ENCODE measurements around the gene BNIP1. TPM values are rescaled to one million over a fixed set of nuclear protein-coding genes. Genes with fewer than 3 reads are reported as not detected.

The BNIP1 gene
- total and polyA plus RNA-seq, 2 donors (not counting 3 experiments of a cell fraction or from before 2014, with no cell fraction given) = 19.7 to 22.6 TPM

DNA sequence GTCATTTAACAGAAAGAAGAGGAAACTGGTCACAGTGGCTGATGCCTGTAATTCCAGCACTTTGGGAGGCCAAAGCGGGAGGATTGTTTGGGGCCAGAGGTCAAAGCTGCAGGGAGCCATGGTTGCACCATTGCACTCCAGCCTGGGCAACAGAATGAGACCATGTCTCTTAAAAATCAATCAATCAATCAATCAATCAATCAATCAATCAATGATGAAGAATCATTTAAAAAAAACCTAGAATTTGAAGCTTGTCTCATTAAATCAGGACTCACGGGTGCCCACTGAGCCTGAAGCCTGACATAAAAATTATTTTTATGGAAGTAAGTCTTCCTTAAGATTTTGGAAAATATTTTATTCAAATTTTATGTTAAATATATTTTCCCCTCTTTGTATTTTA lies 43.9 kb downstream of the BNIP1 start:
- no peak for FAIRE-seq

More for the DNA sequence above, 43.9 kb downstream of the BNIP1 start:
- H3K36me3 ChIP-seq (ENCODE audit: control insufficient read depth in 2 of 2, extremely low read depth in 1 of 2, insufficient read depth in 2 of 2, low read length in 2 of 2) = no peaks in the 10 kb centered on the region
- ChIA-PET CTCF (no interaction called here), POLR2A (no interaction called here)
- no peaks in the 10 kb centered on the region for H3K9me3 ChIP-seq (replicated peaks; ENCODE audit: control insufficient read depth, insufficient read depth, low read length)
- intact Hi-C loops (cut with micrococcal nuclease) (no loop called here), dilution Hi-C loops (cut with MboI; ENCODE audit: extremely low pct_ligation_motif_present, low sequenced_read_pairs) (no loop called here)
- no peaks in the 10 kb centered on the region for H3K27me3 ChIP-seq (ENCODE audit: control insufficient read depth in 2 of 2, insufficient read depth in 2 of 2, low read length in 2 of 2)
- no peak overlapping the region for H3K27ac ChIP-seq (ENCODE audit: insufficient read depth, low read depth, low read length)
- no peak overlapping the region for H3K4me3 ChIP-seq (replicated peaks in 1 of 3; ENCODE audit: insufficient read depth in 1 of 3, low read depth in 1 of 3, low read length in 3 of 3)
- BruUV-seq (replicated peaks) = no TSS peak
- H4K20me1 ChIP-seq (replicated peaks; ENCODE audit: control insufficient read depth, extremely low read depth, insufficient read depth, low read length) = no peaks in the 10 kb centered on the region
- H3K9me1 ChIP-seq (replicated peaks; ENCODE audit: control insufficient read depth, extremely low read depth, insufficient read depth, low read length) = no peaks in the 10 kb centered on the region
- H2AFZ ChIP-seq (ENCODE audit: low read depth, low read length) = no peak overlapping the region
- H3K4me2 ChIP-seq (ENCODE audit: insufficient read depth, low read length) = no peak overlapping the region
- no peaks in the 10 kb centered on the region for H3K79me2 ChIP-seq (ENCODE audit: control insufficient read depth, insufficient read depth, low read length)
- DNase-seq (ENCODE audit: low read depth, low spot score) = no peak
- TF ChIP-seq POLR2A (IDR thresholded peaks at IDR 0.05; ENCODE audit: low read depth, low read length) (no peak), FOS (IDR thresholded peaks at IDR 0.05; ENCODE audit: borderline replicate concordance, insufficient read depth, low read length) (no peak), EZH2 (IDR thresholded peaks at IDR 0.05; ENCODE audit: borderline replicate concordance, low read depth, low read length, severe bottlenecking) (no peak), POLR2AphosphoS5 (IDR thresholded peaks at IDR 0.05; ENCODE audit: insufficient read depth, low read depth, low read length) (no peak), GATA2 (IDR thresholded peaks at IDR 0.05; ENCODE audit: insufficient read depth, insufficient read length, low read depth, low read length) (no peak), MYC (IDR thresholded peaks at IDR 0.05; ENCODE audit: low read depth, low read length) (no peak), JUN (IDR thresholded peaks at IDR 0.05; ENCODE audit: borderline replicate concordance, insufficient read depth, insufficient read length, low read depth) (no peak)
- TF ChIP-seq, protein P1, sequence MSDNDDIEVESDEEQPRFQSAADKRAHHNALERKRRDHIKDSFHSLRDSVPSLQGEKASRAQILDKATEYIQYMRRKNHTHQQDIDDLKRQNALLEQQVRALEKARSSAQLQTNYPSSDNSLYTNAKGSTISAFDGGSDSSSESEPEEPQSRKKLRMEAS (IDR thresholded peaks at IDR 0.05; ENCODE audit: insufficient read depth, insufficient read length) = no peak
- TF ChIP-seq, protein P2, sequence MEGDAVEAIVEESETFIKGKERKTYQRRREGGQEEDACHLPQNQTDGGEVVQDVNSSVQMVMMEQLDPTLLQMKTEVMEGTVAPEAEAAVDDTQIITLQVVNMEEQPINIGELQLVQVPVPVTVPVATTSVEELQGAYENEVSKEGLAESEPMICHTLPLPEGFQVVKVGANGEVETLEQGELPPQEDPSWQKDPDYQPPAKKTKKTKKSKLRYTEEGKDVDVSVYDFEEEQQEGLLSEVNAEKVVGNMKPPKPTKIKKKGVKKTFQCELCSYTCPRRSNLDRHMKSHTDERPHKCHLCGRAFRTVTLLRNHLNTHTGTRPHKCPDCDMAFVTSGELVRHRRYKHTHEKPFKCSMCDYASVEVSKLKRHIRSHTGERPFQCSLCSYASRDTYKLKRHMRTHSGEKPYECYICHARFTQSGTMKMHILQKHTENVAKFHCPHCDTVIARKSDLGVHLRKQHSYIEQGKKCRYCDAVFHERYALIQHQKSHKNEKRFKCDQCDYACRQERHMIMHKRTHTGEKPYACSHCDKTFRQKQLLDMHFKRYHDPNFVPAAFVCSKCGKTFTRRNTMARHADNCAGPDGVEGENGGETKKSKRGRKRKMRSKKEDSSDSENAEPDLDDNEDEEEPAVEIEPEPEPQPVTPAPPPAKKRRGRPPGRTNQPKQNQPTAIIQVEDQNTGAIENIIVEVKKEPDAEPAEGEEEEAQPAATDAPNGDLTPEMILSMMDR (IDR thresholded peaks at IDR 0.05; ENCODE audit: extremely low read depth in 1 of 2, insufficient read depth in 1 of 2, low read depth in 1 of 2, low read length in 2 of 2) = no peak
- no peak overlapping the region for H3K9ac ChIP-seq (replicated peaks; ENCODE audit: extremely low read depth, insufficient read depth, low read length)
- no peaks in the 10 kb centered on the region for H3K4me1 ChIP-seq (ENCODE audit: control insufficient read depth, extremely low read depth, insufficient read depth, low read length)

All from endothelial cell of umbilical vein (primary cell).